ENCODE data around the gene KIAA0930.

DNA sequence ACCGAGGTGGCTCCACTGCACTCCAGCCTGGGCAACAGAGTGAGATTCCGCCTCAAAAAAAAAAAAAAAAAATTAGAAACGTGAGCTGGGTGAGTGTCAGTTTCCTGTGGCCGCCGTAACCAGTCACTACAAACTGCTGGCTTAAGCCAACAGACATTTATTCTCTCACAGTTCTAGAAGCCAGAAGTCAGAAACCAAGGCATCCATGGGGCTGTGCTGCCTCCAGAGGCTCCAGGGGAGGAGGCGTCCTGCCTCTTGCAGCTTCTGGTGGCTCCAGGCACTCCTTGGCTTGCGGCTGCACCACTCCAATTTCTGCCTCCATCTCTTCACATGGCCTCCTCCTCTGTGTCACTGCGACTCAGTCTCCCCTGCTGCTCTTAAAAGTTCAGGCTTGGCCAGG lies 11.1 kb upstream of the KIAA0930 start:
- no peak for TF ChIP-seq POLR2AphosphoS5 (IDR thresholded peaks at IDR 0.05)
- TF ChIP-seq, protein P1, sequence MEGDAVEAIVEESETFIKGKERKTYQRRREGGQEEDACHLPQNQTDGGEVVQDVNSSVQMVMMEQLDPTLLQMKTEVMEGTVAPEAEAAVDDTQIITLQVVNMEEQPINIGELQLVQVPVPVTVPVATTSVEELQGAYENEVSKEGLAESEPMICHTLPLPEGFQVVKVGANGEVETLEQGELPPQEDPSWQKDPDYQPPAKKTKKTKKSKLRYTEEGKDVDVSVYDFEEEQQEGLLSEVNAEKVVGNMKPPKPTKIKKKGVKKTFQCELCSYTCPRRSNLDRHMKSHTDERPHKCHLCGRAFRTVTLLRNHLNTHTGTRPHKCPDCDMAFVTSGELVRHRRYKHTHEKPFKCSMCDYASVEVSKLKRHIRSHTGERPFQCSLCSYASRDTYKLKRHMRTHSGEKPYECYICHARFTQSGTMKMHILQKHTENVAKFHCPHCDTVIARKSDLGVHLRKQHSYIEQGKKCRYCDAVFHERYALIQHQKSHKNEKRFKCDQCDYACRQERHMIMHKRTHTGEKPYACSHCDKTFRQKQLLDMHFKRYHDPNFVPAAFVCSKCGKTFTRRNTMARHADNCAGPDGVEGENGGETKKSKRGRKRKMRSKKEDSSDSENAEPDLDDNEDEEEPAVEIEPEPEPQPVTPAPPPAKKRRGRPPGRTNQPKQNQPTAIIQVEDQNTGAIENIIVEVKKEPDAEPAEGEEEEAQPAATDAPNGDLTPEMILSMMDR (IDR thresholded peaks at IDR 0.05), result no peak

Data from breast epithelium (tissue), 3 donors.